Activated CD4-positive, alpha-beta memory T cell treated with anti-CD3 and anti-CD28 coated beads, Interleukin-2, amount 10 ng/mL, durations not matched to agents 7 days and 5 days (primary cell): Measurements from ENCODE around the gene ALDH3A2. TPM values are rescaled to one million over a fixed set of nuclear protein-coding genes. Genes with fewer than 3 reads are reported as not detected.
"Not testable (repeated sequence)": the region's sequence is repeated elsewhere in the genome, so short reads cannot be mapped to it uniquely, and the experiment has no call there.

Experiments
- CTCF ChIA-PET: fragments of 350-600 bp; sonication (Branson Sonifier 250); formaldehyde crosslinking; loops from one replicate; lab custom pipeline; 2021; ENCODE audit warnings: antibody characterized with exemption, inconsistent platforms; lab: Charles Lee
- POLR2A ChIA-PET: fragments of 350-600 bp; sonication (Branson Sonifier 250); formaldehyde crosslinking; loops from one replicate; lab custom pipeline; 2021; ENCODE audit warnings: antibody characterized with exemption; lab: Charles Lee
- DNase-seq: peaks from one replicate; pipeline ENCODE4 v3.0.0-alpha.2; 2020
- H3K27ac Mint-ChIP-seq: one replicate; pipeline ENCODE4 v1.8.0; 2021; ENCODE audit warnings: mild to moderate bottlenecking, mixed read lengths
- H3K27me3 Mint-ChIP-seq: one replicate; pipeline ENCODE4 v1.8.0; 2021; ENCODE audit warnings: mixed read lengths
- H3K36me3 Mint-ChIP-seq: one replicate; pipeline ENCODE4 v1.8.0; 2021; ENCODE audit warnings: low read depth, mixed read lengths
- H3K4me1 Mint-ChIP-seq: one replicate; pipeline ENCODE4 v1.8.0; 2021; ENCODE audit warnings: mixed read lengths
- H3K4me3 Mint-ChIP-seq: one replicate; pipeline ENCODE4 v1.8.0; 2021; ENCODE audit warnings: mild to moderate bottlenecking, mixed read lengths
- H3K9me3 Mint-ChIP-seq: one replicate; pipeline ENCODE4 v1.8.0; 2021; ENCODE audit warnings: mixed read lengths
- total RNA-seq, 2 experiments: library from RNA; stranded (reverse); gene quantifications; one replicate each; pipeline ENCODE4 v1.2.3, GENCODE V29; 2021

The ALDH3A2 gene
- total RNA-seq, 2 experiments from 2014 or later = 19.7 to 23.1 TPM

DNA sequence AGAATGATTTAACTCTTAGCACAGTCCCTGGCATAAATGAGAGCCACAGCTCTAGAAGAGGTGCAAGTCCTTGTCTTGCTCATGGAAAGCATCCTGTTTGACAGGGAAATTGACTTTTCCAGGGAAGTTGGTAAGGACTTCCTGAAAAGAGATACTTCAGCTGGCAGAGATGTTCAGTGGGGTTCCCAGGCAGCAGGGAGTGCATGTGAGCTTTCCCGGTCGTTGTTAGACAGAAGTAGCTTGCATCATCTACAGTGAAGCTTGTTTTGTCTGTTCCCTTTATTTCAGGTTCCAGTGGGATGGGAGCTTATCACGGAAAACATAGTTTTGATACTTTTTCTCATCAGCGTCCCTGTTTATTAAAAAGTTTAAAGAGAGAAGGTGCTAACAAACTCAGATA, 22.9 kb downstream of the ALDH3A2 start:
- no peak overlapping the region for H3K4me3 Mint-ChIP-seq
- ChIA-PET CTCF (interaction anchor here (1.8 kb wide), 1 partner anchor 24 kb away, joined by 5 read pairs; the partner anchor contains the start of gene ALDH3A2), POLR2A (no interaction called here)
- H3K36me3 Mint-ChIP-seq = no peaks in the 10 kb centered on the region
- DNase-seq = no peak
- H3K27ac Mint-ChIP-seq = no peak overlapping the region
- no peaks in the 10 kb centered on the region for H3K4me1 Mint-ChIP-seq
- no peaks in the 10 kb centered on the region for H3K27me3 Mint-ChIP-seq
- no peaks in the 10 kb centered on the region for H3K9me3 Mint-ChIP-seq

DNA sequence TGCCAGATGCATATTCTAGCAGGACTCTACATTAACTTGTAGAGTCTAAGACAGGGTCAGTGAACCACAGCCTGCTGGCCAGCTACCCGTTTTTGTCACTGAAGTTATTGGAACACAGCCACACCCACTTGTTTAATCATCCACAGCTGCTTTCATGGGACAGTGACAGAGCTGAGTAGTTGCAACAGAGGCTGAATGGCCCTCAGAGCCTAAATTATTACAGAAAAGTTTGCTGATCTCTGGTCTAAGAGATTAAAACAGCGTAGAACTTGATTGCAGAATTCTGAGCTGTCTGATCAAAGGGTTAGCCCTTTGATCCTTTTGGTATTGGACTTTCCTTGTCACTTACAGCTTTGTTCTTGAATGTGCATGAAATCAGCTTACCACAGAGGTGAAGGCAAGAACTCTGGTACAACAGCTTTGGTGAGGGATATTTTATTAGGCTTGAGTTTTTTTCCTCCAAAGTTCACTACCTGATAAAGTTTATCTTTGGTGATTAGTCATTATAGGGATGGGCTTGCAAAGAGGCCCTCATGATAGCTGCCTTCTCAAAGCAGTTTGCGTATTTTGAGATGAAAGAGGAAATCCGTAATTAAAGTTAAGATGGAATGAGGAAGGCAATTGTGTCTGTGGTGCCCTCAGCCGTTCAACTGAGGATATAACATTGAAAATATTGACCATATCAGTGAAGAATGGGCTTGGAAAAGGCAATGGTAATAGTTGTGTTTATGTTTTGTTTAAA, 23.6 kb downstream of the ALDH3A2 start:
- no peak for DNase-seq
- ChIA-PET POLR2A (no interaction called here), CTCF (interaction anchor here (1.8 kb wide), 1 partner anchor 24 kb away, joined by 5 read pairs; the partner anchor contains the start of gene ALDH3A2)
- H3K36me3 Mint-ChIP-seq = no peaks in the 10 kb centered on the region
- no peaks in the 10 kb centered on the region for H3K27me3 Mint-ChIP-seq
- H3K9me3 Mint-ChIP-seq = no peaks in the 10 kb centered on the region
- no peak overlapping the region for H3K27ac Mint-ChIP-seq
- H3K4me3 Mint-ChIP-seq = no peak overlapping the region
- H3K4me1 Mint-ChIP-seq = no peaks in the 10 kb centered on the region

DNA sequence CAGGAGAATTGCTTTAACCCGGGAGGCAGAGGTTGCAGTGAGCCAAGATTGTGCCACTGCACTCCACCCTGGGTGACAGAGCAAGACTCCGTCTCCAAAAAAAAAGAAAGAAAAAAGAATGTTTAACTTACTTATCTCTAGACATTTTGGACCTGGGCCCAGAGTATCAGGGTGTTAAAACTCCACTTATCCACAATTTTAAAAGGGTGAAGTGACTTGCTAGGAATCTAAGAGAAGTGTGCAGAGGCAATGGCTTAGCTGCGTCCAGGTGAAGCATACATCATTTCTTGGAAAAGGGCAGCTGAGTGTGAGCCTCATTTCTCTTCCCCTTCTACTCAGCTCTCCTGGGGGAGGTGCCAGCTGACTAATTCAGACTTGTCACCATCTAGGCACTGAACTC, 25.1 kb downstream of the ALDH3A2 start:
- Mint-ChIP-seq H3K4me1 (no peaks in the 10 kb centered on the region), H3K27me3 (no peaks in the 10 kb centered on the region), H3K4me3 (no peak overlapping the region), H3K9me3 (no peaks in the 10 kb centered on the region), H3K36me3 (no peaks in the 10 kb centered on the region), H3K27ac (no peak overlapping the region)
- POLR2A ChIA-PET = interaction anchor here (0.5 kb wide), 1 partner anchor 92 kb away, joined by 3 read pairs; no protein-coding TSS in a partner anchor
- DNase-seq = no peak
- CTCF ChIA-PET = no interaction called here

DNA sequence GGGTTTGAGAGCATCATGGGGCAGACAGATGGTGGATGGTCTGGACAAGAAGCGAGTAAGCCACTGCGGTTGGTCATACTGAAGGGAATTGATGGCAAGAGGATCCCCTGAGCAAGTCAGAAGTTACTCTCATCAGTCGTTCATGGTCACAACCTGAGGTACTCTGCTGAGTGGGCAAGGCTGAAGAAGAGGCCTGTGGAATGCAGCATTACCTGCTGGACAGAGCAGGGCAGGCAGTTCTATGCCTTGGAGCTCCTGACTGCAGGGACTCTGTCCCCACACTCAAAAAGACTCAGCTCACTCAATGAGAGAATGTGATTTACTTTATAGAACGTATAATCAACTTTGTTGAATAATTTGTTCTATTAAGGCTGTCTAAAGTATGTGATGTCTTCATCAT, 28.3 kb downstream of the ALDH3A2 start:
- CTCF ChIA-PET = no interaction called here

DNA sequence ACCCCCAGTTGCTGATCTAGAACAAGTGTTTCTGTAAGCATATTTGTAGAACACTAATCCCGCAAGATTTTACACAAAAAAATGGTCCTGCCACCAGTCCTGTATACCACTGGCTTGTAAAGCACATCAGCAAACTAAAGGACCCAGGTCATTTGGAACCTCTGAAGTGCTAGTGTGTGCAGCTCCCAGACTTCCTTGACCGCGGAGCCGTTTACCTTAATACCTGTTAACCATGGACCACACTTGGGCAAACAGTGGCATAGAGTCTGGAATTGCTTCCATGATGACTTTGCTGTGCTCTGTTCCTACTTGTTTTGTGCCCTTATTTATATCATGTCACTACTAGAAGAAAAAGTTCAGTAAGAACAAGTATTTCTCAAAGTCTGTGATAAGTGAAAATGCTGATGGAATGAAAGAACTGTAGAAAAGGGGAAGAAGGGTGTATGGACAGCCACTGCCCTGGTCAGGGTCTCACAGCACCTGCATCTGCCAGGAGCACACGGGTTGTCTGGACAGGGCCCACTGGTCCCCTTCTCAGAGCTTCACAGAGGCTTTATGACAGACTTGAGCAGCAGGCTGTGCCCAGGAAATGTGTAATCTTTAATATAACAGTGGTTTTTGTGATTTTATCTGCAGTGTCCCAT, 29.3 kb downstream of the ALDH3A2 start:
- Mint-ChIP-seq H3K4me3 (no peak overlapping the region), H3K4me1 (no peaks in the 10 kb centered on the region), H3K27me3 (no peaks in the 10 kb centered on the region), H3K9me3 (no peaks in the 10 kb centered on the region), H3K36me3 (no peaks in the 10 kb centered on the region), H3K27ac (no peak overlapping the region)
- no peak for DNase-seq
- CTCF ChIA-PET = no interaction called here
- POLR2A ChIA-PET = no interaction called here

More for the DNA sequence above, 28.3 kb downstream of the ALDH3A2 start:
- Mint-ChIP-seq H3K9me3 (no peaks in the 10 kb centered on the region), H3K4me3 (no peak overlapping the region), H3K4me1 (no peaks in the 10 kb centered on the region), H3K27me3 (no peaks in the 10 kb centered on the region), H3K27ac (no peak overlapping the region), H3K36me3 (no peaks in the 10 kb centered on the region)
- no peak for DNase-seq
- POLR2A ChIA-PET = no interaction called here

- CTCF ChIA-PET = no interaction called here
- POLR2A ChIA-PET = no interaction called here
- Mint-ChIP-seq H3K27ac (no peak overlapping the region), H3K36me3 (no peaks in the 10 kb centered on the region), H3K9me3 (no peaks in the 10 kb centered on the region), H3K27me3 (no peaks in the 10 kb centered on the region), H3K4me3 (no peak overlapping the region), H3K4me1 (no peaks in the 10 kb centered on the region)
- no peak for DNase-seq
These were observed 30.3 kb downstream of the ALDH3A2 start for GRCh38 chr17:19678581-19679453.

DNA sequence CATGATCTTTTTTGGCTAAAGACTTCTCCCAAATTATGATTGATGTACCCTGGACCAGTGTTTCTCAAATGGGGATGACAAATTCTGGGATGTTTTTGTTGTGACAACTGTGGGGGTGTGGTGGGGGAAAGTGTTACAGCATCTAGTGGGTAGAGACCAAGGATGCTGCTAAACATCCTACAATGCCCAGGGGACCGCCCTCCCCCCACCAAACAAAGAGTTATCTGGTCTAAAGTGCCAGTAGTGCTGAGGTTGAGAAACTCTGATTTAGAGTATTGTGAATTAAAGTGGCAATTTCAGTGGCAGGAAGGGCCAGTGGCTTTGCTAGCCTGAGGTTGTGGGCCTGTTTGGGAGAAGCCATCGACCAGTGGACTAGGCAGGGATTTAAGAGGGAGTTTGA, 34.6 kb downstream of the ALDH3A2 start:
- no peak overlapping the region for H3K4me3 Mint-ChIP-seq
- no peaks in the 10 kb centered on the region for H3K9me3 Mint-ChIP-seq
- DNase-seq = no peak
- no peaks in the 10 kb centered on the region for H3K27me3 Mint-ChIP-seq
- no peaks in the 10 kb centered on the region for H3K36me3 Mint-ChIP-seq
- POLR2A ChIA-PET = no interaction called here
- CTCF ChIA-PET = no interaction called here
- H3K27ac Mint-ChIP-seq = no peak overlapping the region
- H3K4me1 Mint-ChIP-seq = no peaks in the 10 kb centered on the region

DNA sequence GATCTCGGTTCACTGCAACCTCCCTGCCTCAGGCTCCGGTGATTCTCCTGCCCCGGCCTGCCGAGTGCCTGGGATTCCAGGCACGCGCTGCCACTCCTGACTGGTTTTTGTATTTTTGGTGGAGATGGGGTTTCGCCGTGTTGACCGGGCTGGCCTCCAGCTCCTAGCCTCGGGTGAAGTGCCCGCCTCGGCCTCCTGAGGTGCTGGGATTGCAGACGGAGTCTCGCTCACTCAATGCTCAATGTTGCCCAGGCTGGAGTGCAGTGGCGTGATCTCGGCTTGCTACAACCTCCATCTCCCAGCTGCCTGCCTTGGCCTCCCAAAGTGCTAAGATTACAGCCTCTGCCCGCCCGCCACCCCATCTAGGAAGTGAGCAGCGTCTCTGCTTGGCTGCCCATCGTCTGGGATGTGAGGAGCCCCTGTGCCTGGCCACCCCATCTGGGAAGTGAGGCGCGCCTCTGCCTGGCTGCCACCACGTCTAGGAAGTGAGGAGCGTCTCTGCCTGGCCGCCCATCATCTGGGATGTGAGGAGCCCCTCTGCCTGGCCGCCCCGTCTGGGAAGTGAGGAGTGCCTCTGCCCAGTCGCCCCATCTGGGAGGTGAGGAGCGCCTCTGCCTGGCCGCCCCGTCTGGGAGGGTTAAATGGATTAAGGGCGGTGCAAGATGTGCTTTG, 36.5 kb downstream of the ALDH3A2 start:
- DNase-seq, H3K9me3 Mint-ChIP-seq, H3K36me3 Mint-ChIP-seq, H3K4me3 Mint-ChIP-seq, CTCF ChIA-PET, POLR2A ChIA-PET, H3K27ac Mint-ChIP-seq, H3K4me1 Mint-ChIP-seq, H3K27me3 Mint-ChIP-seq: not testable (repeated sequence)

- DNase-seq = no peak
- Mint-ChIP-seq H3K4me3 (no peak overlapping the region), H3K27ac (no peak overlapping the region), H3K4me1 (no peaks in the 10 kb centered on the region), H3K27me3 (no peaks in the 10 kb centered on the region), H3K9me3 (no peaks in the 10 kb centered on the region), H3K36me3 (no peaks in the 10 kb centered on the region)
- ChIA-PET POLR2A (no interaction called here), CTCF (no interaction called here)
These were observed 38.0 kb downstream of the ALDH3A2 start for GRCh38 chr17:19686400-19687090.

- ChIA-PET POLR2A (no interaction called here), CTCF (no interaction called here)
- DNase-seq = no peak
- Mint-ChIP-seq H3K9me3 (no peaks in the 10 kb centered on the region), H3K27ac (no peak overlapping the region), H3K4me3 (no peak overlapping the region), H3K27me3 (no peaks in the 10 kb centered on the region), H3K4me1 (no peaks in the 10 kb centered on the region), H3K36me3 (no peaks in the 10 kb centered on the region)
These were observed 53.7 kb downstream of the ALDH3A2 start for GRCh38 chr17:19702217-19702641.

DNA sequence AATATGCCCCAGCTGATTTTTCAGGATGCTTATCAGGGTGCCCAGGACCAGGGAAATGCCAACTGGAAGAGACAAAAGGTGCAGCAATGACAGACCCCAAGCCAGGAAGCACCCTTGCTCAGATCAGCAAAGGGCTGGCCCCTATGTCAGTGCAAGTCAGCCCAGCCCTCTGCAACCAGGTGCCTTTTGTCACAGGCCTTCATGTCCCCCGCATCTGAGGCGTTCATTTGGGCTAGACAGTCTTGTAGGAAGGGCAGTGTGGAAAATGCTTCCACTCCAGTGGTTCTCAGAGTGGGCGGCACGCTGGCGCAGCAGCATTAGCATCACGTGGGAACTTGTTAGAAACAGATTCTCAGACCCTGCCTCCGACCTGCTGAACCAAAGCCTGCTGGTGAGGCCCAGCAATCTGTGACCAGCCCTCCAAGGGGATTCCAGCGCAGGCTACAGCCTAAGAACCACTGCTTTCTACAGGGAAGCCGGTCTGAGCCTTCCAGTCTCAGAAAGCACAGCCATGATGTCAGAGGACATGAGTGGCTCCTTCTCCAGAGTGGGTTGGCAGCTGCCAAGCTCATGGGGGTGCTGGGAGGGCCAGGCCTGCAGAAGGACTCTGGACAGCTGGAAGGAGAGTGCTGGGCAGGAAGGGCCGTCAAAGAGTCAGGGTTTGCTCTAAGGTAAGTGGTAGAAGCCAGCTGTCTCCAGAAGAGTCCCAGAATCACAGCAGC, 54.7 kb downstream of the ALDH3A2 start:
- H3K36me3 Mint-ChIP-seq = no peaks in the 10 kb centered on the region
- no peaks in the 10 kb centered on the region for H3K27me3 Mint-ChIP-seq
- no peaks in the 10 kb centered on the region for H3K9me3 Mint-ChIP-seq
- H3K27ac Mint-ChIP-seq = no peak overlapping the region
- no peak overlapping the region for H3K4me3 Mint-ChIP-seq
- ChIA-PET POLR2A (no interaction called here), CTCF (no interaction called here)
- no peak for DNase-seq
- H3K4me1 Mint-ChIP-seq = no peaks in the 10 kb centered on the region
